Right ventricle myocardium superior (tissue), 1 donor: ENCODE data around the gene GRIA4. TPM values are rescaled to one million over a fixed set of nuclear protein-coding genes. Genes with fewer than 3 reads are reported as not detected.

ENCODE experiments used
- ATAC-seq: fragments of 200-7000 bp; cut with Tn5 transposase; one replicate; pipeline ENCODE4 v1.9.1; 2020; ENCODE audit warnings: mild to moderate bottlenecking; ENCODE audit not compliant: poor library complexity
- DNase-seq: peaks from one replicate; pipeline ENCODE4 v3.0.0-alpha.2; 2020
- intact Hi-C: fragments of 100-400 bp; cut with DNase I; formaldehyde crosslinking; loops from one replicate; pipeline ENCODE4 v1.11.2; 2022
- long read RNA-seq: library from polyadenylated mRNA; unstranded; transcript quantifications from one replicate; pipeline ENCODE4 v2.0.0, GENCODE V29; 2021
- total RNA-seq: library from RNA; stranded (reverse); fragmentation: NEBNext Ultra II Directional; extraction: Animal tissue kit (Norgen Biotek cat#: 25700); gene quantifications from one replicate; pipeline ENCODE4 v1.2.1, GENCODE V29; 2021
- donor health status: DM: no; HTN: yes; CAD: no; lungs with severe emphysema.

GRIA4 gene
- total RNA-seq: not detected
- long read RNA-seq: 0 reads

GRCh38 chr11:105609832-105610781 lies at the start of gene GRIA4:
GRIA4 (plus strand) TSS chr11:105610073; CDS start chr11:105610998, 925 bp downstream.
- peak; percentile 46 for DNase-seq
- peak; percentile 15 for ATAC-seq
- intact Hi-C loops: no loop called here

GRCh38 chr11:105573091-105573490 lies 36.8 kb upstream of the GRIA4 start:
- intact Hi-C loops: no loop called here
- ATAC-seq (no peak), DNase-seq (no peak)

GRCh38 chr11:105574974-105575373 lies 34.9 kb upstream of the GRIA4 start:
- intact Hi-C loops: no loop called here
- no peak for DNase-seq
- no peak for ATAC-seq

GRCh38 chr11:105577641-105578040 lies 32.2 kb upstream of the GRIA4 start:
- intact Hi-C loops: no loop called here
- ATAC-seq (no peak), DNase-seq (no peak)

GRCh38 chr11:105579111-105579510 lies 30.8 kb upstream of the GRIA4 start:
- ATAC-seq: no peak
- intact Hi-C loops: no loop called here
- DNase-seq: no peak

- ATAC-seq (no peak), DNase-seq (no peak)
- intact Hi-C loops: no loop called here
These were observed 27.4 kb upstream of the GRIA4 start for GRCh38 chr11:105582497-105582896.

- DNase-seq (no peak), ATAC-seq (no peak)
- intact Hi-C loops: no loop called here
These were observed 21.9 kb upstream of the GRIA4 start for GRCh38 chr11:105588001-105588400.

GRCh38 chr11:105589346-105589745 lies 20.5 kb upstream of the GRIA4 start:
- intact Hi-C loops: no loop called here
- ATAC-seq (no peak), DNase-seq (no peak)

- ATAC-seq (no peak), DNase-seq (no peak)
- intact Hi-C loops: no loop called here
These were observed 17.8 kb upstream of the GRIA4 start for GRCh38 chr11:105592035-105592434.

GRCh38 chr11:105598371-105598770 lies 11.5 kb upstream of the GRIA4 start:
- no peak for DNase-seq
- intact Hi-C loops: no loop called here
- ATAC-seq: no peak

- intact Hi-C loops: no loop called here
- DNase-seq (no peak), ATAC-seq (no peak)
These were observed 6.7 kb upstream of the GRIA4 start for GRCh38 chr11:105603156-105603555.

- DNase-seq (no peak), ATAC-seq (no peak)
- intact Hi-C loops: no loop called here
These were observed 512 bp upstream of the GRIA4 start for GRCh38 chr11:105609341-105609781.

- DNase-seq (no peak), ATAC-seq (no peak)
- intact Hi-C loops: no loop called here
These were observed 1.1 kb downstream of the GRIA4 start for GRCh38 chr11:105610871-105611571.

GRCh38 chr11:105611572-105612441 lies 1.9 kb downstream of the GRIA4 start:
- no peak for DNase-seq
- intact Hi-C loops: no loop called here
- ATAC-seq: no peak

- intact Hi-C loops: no loop called here
- DNase-seq (no peak), ATAC-seq (no peak)
These were observed 2.9 kb downstream of the GRIA4 start for GRCh38 chr11:105612771-105613170.

GRCh38 chr11:105613183-105613582 lies 3.3 kb downstream of the GRIA4 start:
- DNase-seq (no peak), ATAC-seq (no peak)
- intact Hi-C loops: no loop called here

GRCh38 chr11:105618343-105618955 lies 8.6 kb downstream of the GRIA4 start:
- no peak for DNase-seq

GRCh38 chr11:105619556-105619955 lies 9.7 kb downstream of the GRIA4 start:
- DNase-seq: no peak
- no peak for ATAC-seq

More at GRCh38 chr11:105618343-105618955, 8.6 kb downstream of the GRIA4 start:
- ATAC-seq: no peak
- intact Hi-C loops: no loop called here

More at GRCh38 chr11:105619556-105619955, 9.7 kb downstream of the GRIA4 start:
- intact Hi-C loops: no loop called here
